ENCODE measurements around the gene ERP27. TPM values are rescaled to one million over a fixed set of nuclear protein-coding genes. Genes with fewer than 3 reads are reported as not detected.
A peak's percentile ranks its signal among the peaks of the same experiment; 100 is the strongest.

ERP27 gene
- total RNA-seq, 4 donors from 2014 or later, result 0.88 to 24.3 (median 5.0) TPM; not detected in 1

GRCh38 chr12:14942196-14942931 is 4.0 kb upstream of the ERP27 start:
- H3K27me3 ChIP-seq, result no peaks in the 10 kb centered on the region
- TF ChIP-seq POLR2A (IDR thresholded peaks at IDR 0.05), result no peak
- no peak for TF ChIP-seq CTCF (IDR thresholded peaks at IDR 0.05)
- H3K36me3 ChIP-seq, result peaks cover 0 to 17% of the 10 kb centered on the region in 2 donors
- 77 to 85% methylated on average over 12 of the region's 12 CpGs for WGBS, 2 donors
- H3K9me3 ChIP-seq, result no peaks in the 10 kb centered on the region
- peaks cover 0 to 16% of the 10 kb centered on the region in 2 donors for H3K4me1 ChIP-seq
- DNase-seq, result no peak
- no peak overlapping the region for H3K4me3 ChIP-seq (replicated peaks in 1 of 3)
- intact Hi-C loops (cut with DNase I), result no loop called here
- no peak overlapping the region for H3K27ac ChIP-seq

- no peaks in the 10 kb centered on the region for H3K9me3 ChIP-seq
- no peak overlapping the region for H3K4me3 ChIP-seq (replicated peaks in 1 of 3)
- H3K27ac ChIP-seq, result no peak overlapping the region
- WGBS, 2 donors, result 93 to 98% methylated on average over 2 of the region's 2 CpGs
- intact Hi-C loops (cut with DNase I), result no loop called here
- no peak for DNase-seq
- peaks cover 0 to 6% of the 10 kb centered on the region in 2 donors for H3K4me1 ChIP-seq
- peaks cover 0 to 11% of the 10 kb centered on the region in 2 donors for H3K36me3 ChIP-seq
- no peaks in the 10 kb centered on the region for H3K27me3 ChIP-seq
- TF ChIP-seq POLR2A (IDR thresholded peaks at IDR 0.05), result no peak
- no peak for TF ChIP-seq CTCF (IDR thresholded peaks at IDR 0.05)
Measured at GRCh38 chr12:14941369-14941768, 3.0 kb upstream of the ERP27 start.

GRCh38 chr12:14937689-14938088 is 648 bp downstream of the ERP27 start:
- 80 to 93% methylated on average over 1 of the region's 1 CpG for WGBS, 2 donors
- DNase-seq, result no peak
- intact Hi-C loops (cut with DNase I), result loop anchor here (10.0 kb wide), 1 partner anchor 57 kb away; no protein-coding TSS in a partner anchor
- Histone ChIP-seq H3K9me3 (no peaks in the 10 kb centered on the region), H3K4me3 (replicated peaks in 1 of 3) (no peak overlapping the region), H3K36me3 (no peaks in the 10 kb centered on the region), H3K27me3 (no peaks in the 10 kb centered on the region), H3K4me1 (no peaks in the 10 kb centered on the region), H3K27ac (no peak overlapping the region)
- TF ChIP-seq POLR2A (IDR thresholded peaks at IDR 0.05), result no peak
- TF ChIP-seq CTCF (IDR thresholded peaks at IDR 0.05), result no peak

- Histone ChIP-seq H3K9me3 (no peaks in the 10 kb centered on the region), H3K27ac (no peak overlapping the region), H3K27me3 (no peaks in the 10 kb centered on the region), H3K4me1 (no peaks in the 10 kb centered on the region), H3K36me3 (no peaks in the 10 kb centered on the region), H3K4me3 (replicated peaks in 1 of 3) (no peak overlapping the region)
- TF ChIP-seq CTCF (IDR thresholded peaks at IDR 0.05) (no peak), POLR2A (IDR thresholded peaks at IDR 0.05) (no peak)
- intact Hi-C loops (cut with DNase I), result loop anchor here (10.0 kb wide), 1 partner anchor 58 kb away; no protein-coding TSS in a partner anchor
- 98 to 99% methylated on average over 3 of the region's 3 CpGs for WGBS, 2 donors
- DNase-seq, result no peak
Measured at GRCh38 chr12:14937014-14937413, 1.3 kb downstream of the ERP27 start.

- WGBS, 2 donors, result 85 to 93% methylated on average over 6 of the region's 6 CpGs
Measured at GRCh38 chr12:14936224-14936861, 2.0 kb downstream of the ERP27 start.

More at GRCh38 chr12:14936224-14936861, 2.0 kb downstream of the ERP27 start:
- no peak for TF ChIP-seq POLR2A (IDR thresholded peaks at IDR 0.05)
- peak in 1 of 6 experiments; percentile 20 for TF ChIP-seq CTCF (IDR thresholded peaks at IDR 0.05)
- intact Hi-C loops (cut with DNase I), result loop anchor here (10.0 kb wide), 1 partner anchor 58 kb away; no protein-coding TSS in a partner anchor
- H3K9me3 ChIP-seq, result no peaks in the 10 kb centered on the region
- H3K27me3 ChIP-seq, result no peaks in the 10 kb centered on the region
- DNase-seq, result no peak
- H3K4me1 ChIP-seq, result peaks cover 3 to 4% of the 10 kb centered on the region in 2 donors
- no peak overlapping the region for H3K27ac ChIP-seq
- H3K36me3 ChIP-seq, result no peaks in the 10 kb centered on the region
- H3K4me3 ChIP-seq (replicated peaks in 1 of 3), result no peak overlapping the region

Data from thyroid gland (tissue), 4 donors.